Amniotic stem cell (primary cell): Measurements from ENCODE around the gene ARL6IP1.
A peak's percentile ranks its signal among the peaks of the same experiment; 100 is the strongest.
"Not testable (repeated sequence)": the region's sequence is repeated elsewhere in the genome, so short reads cannot be mapped to it uniquely, and the experiment has no call there.

Experiments
- DNase-seq: peaks from one replicate; lab custom pipeline; 2025; lab: John Stamatoyannopoulos, UW

ARL6IP1 gene

GRCh38 chr16:18799500-18799899 is 1.8 kb downstream of the ARL6IP1 start:
- no peak for DNase-seq

GRCh38 chr16:18797746-18798145 is 3.6 kb downstream of the ARL6IP1 start:
- DNase-seq, result no peak

GRCh38 chr16:18796377-18796776 is 5.0 kb downstream of the ARL6IP1 start:
- DNase-seq, result no peak

GRCh38 chr16:18792836-18793433 is 8.4 kb downstream of the ARL6IP1 start:
- DNase-seq, result no peak

- DNase-seq, result peak; percentile 91
Measured at GRCh38 chr16:18789850-18790706, 11.3 kb downstream of the ARL6IP1 start, which contains the start of gene RPS15A. TSS of gene RPS15A (minus strand) at chr16:18790334. CDS start at chr16:18789113, 1,221 bp downstream.

GRCh38 chr16:18789515-18789849 is 11.9 kb downstream of the ARL6IP1 start:
- no peak for DNase-seq

GRCh38 chr16:18788828-18789514 is 12.4 kb downstream of the ARL6IP1 start:
- no peak for DNase-seq

- DNase-seq, result no peak
Measured at GRCh38 chr16:18784917-18785623, 16.3 kb downstream of the ARL6IP1 start.

- DNase-seq, result no peak
Measured at GRCh38 chr16:18783430-18784341, 17.7 kb downstream of the ARL6IP1 start.

GRCh38 chr16:18782697-18783429 is 18.5 kb downstream of the ARL6IP1 start:
- no peak for DNase-seq

- not testable (repeated sequence) for DNase-seq
Measured at GRCh38 chr16:18781232-18781631, 20.1 kb downstream of the ARL6IP1 start.

GRCh38 chr16:18780460-18781026 is 20.8 kb downstream of the ARL6IP1 start:
- DNase-seq, result not testable (repeated sequence)

GRCh38 chr16:18777664-18778063 is 23.7 kb downstream of the ARL6IP1 start:
- not testable (repeated sequence) for DNase-seq

GRCh38 chr16:18776334-18776733 is 25.0 kb downstream of the ARL6IP1 start:
- not testable (repeated sequence) for DNase-seq

- not testable (repeated sequence) for DNase-seq
Measured at GRCh38 chr16:18774651-18775050, 26.7 kb downstream of the ARL6IP1 start.

GRCh38 chr16:18772171-18772570 is 29.2 kb downstream of the ARL6IP1 start:
- DNase-seq, result not testable (repeated sequence)

- not testable (repeated sequence) for DNase-seq
Measured at GRCh38 chr16:18770336-18770962, 30.9 kb downstream of the ARL6IP1 start.

- not testable (repeated sequence) for DNase-seq
Measured at GRCh38 chr16:18767217-18767616, 34.1 kb downstream of the ARL6IP1 start.

GRCh38 chr16:18762713-18763112 is 38.6 kb downstream of the ARL6IP1 start:
- DNase-seq, result not testable (repeated sequence)
